Peyer's patch (tissue), 4 donors: ENCODE data around the gene ITPKB.

Experiments used
- POLR2A ChIP-seq, 2 donors: fragments of 450-650 bp; IDR thresholded peaks; one replicate each; pipeline ENCODE4 v1.5.1; 2017; ENCODE audit warnings: antibody characterized with exemption in 2 of 2, mild to moderate bottlenecking in 2 of 2, moderate library complexity in 2 of 2
- TF ChIP-seq, protein P1 (sequence below), 6 experiments: fragments of 450-650 bp in 4 of 6; fragments of 200-600 bp in 2 of 6; sonication (generic) in 1 of 6; IDR thresholded peaks; one replicate each; pipeline ENCODE4 v1.5.1; 2017 to 2019; ENCODE audit warnings: antibody characterized with exemption in 6 of 6, mild to moderate bottlenecking in 3 of 6, moderate library complexity in 1 of 6

DNA sequence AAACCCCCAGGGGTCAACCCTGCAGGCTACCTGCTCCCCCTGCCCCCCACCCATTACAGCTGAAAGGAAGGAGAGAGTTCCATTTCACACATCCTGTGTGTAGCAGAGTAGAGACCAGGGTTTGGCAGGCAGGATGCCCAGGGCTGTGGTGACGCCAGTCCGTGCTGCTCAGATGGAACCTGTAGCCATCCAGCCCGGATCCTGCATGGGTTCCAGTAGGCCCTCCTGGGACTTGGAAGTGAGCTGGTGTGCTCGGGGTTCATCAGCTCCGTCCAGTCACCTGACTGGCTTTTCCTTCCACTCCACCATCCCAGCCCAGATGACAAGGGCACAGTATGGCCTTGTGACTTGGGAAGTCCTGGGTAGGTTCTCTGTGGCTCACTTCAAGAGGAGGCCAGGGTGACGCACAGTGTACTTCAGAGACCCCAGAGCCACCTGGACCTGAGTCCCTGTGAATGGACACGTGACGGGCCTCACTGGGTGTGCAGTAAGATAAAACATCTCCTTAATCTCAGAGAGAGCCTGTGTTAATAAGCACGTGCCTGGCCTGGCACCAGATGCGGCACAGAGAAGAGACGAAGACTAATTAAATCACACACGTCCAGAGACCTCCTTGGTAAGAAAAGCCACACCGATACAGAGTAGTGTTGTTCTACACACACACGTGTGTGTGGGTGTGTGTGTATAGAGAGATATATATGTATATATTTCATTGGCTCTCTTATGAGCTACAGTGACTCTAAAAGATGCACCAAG is 16.0 kb downstream of the ITPKB start:
- TF ChIP-seq, protein P1, sequence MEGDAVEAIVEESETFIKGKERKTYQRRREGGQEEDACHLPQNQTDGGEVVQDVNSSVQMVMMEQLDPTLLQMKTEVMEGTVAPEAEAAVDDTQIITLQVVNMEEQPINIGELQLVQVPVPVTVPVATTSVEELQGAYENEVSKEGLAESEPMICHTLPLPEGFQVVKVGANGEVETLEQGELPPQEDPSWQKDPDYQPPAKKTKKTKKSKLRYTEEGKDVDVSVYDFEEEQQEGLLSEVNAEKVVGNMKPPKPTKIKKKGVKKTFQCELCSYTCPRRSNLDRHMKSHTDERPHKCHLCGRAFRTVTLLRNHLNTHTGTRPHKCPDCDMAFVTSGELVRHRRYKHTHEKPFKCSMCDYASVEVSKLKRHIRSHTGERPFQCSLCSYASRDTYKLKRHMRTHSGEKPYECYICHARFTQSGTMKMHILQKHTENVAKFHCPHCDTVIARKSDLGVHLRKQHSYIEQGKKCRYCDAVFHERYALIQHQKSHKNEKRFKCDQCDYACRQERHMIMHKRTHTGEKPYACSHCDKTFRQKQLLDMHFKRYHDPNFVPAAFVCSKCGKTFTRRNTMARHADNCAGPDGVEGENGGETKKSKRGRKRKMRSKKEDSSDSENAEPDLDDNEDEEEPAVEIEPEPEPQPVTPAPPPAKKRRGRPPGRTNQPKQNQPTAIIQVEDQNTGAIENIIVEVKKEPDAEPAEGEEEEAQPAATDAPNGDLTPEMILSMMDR (IDR thresholded peaks at IDR 0.05) = no peak
- no peak for TF ChIP-seq POLR2A (IDR thresholded peaks at IDR 0.05)
